HG03558 (cell line): ENCODE measurements around the gene DDOST.

ENCODE experiments used
- ATAC-seq: cut with Tn5 transposase; IDR thresholded peaks from one replicate; pipeline ENCODE4 v1.9.1; 2021; ENCODE audit warnings: moderate number of reproducible peaks; ENCODE audit not compliant: unreplicated experiment; ENCODE audit errors: extremely low read depth

The DDOST gene

DNA sequence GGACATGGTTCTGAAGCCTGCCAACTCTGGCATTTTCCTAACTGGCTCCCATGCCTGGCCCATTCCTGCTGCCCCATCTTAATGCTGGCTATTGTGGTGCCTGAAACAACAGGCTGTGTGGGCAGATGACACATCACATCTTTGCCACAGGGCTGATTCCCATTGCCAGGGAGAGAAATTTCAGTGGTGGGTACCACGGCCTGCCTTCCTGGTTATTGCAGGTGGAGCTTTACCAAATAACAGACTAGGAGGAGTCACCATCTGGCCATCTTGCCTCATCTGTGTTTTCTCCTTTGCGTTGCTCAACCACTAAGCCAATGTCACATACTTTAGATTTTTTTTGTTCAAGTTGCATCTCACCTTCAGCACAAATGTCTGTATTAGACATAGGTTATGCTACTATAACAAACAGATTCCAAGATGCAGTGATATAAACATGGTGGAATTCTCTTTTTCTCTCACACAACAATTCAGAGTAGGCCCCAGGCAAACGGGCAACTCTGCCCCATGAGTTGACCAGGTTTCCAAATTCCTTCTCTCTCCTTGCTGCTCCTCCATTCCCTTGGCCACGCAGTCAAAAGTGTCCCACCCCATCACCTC lies 58.2 kb downstream of the DDOST start:
- no peak for ATAC-seq
